GM18502 (cell line): ENCODE results near the gene MRPL12.

Source experiments
- ATAC-seq: cut with Tn5 transposase; IDR thresholded peaks from one replicate; pipeline ENCODE4 v1.9.1; 2021; ENCODE audit warnings: mild to moderate bottlenecking; ENCODE audit not compliant: unreplicated experiment, poor library complexity

MRPL12 gene

DNA sequence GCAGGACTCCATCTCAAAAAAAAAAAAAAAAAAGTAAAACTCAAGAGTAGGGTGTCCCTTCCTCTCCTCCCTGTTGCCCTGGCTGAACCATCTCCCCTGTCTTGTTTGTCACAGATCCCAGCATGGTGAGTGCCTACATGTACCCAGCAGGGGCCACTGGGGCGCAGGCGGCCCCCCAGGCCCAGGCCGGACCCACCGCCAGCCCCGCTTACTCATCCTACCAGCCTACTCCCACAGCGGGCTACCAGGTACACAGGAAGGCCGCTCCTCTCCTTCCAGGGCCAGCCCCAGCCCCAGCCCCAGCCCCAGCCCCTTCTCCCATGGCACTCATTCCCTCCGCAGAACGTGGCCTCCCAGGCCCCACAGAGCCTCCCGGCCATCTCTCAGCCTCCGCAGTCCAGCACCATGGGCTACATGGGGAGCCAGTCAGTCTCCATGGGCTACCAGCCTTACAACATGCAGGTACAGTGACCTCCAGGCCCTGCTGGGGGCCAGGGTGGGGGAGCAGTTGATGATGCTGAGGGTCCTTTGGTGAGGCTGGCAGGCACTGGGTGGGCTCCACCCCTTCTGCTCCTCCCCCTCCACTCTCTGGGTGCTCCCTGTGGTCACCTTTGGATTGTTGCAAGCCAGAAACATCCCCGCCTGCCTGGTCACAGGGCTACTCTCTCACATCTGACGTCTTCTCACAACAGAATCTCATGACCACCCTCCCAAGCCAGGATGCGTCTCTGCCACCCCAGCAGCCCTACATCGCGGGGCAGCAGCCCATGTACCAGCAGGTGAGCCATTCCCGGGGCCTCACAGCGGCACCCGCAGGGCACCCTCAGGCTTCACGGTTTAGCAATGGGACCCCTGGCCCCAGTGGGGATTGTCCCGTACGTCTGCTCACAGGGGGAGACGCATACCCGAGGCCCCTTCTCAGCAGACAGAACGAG, 2.5 kb upstream of the MRPL12 start:
- ATAC-seq = no peak

DNA sequence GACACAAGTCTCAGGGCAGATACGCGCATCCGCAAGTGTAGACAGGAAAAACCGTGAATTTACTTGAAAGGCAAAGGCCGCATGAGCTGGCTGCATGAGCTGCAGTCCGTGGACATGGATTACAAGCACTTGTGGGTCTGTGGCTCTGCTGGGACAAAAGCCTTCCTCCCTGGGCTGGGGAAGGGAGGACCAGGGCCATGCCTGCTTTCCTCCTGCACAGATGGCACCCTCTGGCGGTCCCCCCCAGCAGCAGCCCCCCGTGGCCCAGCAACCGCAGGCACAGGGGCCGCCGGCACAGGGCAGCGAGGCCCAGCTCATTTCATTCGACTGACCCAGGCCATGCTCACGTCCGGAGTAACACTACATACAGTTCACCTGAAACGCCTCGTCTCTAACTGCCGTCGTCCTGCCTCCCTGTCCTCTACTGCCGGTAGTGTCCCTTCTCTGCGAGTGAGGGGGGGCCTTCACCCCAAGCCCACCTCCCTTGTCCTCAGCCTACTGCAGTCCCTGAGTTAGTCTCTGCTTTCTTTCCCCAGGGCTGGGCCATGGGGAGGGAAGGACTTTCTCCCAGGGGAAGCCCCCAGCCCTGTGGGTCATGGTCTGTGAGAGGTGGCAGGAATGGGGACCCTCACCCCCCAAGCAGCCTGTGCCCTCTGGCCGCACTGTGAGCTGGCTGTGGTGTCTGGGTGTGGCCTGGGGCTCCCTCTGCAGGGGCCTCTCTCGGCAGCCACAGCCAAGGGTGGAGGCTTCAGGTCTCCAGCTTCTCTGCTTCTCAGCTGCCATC, 1.7 kb upstream of the MRPL12 start:
- no peak for ATAC-seq

DNA sequence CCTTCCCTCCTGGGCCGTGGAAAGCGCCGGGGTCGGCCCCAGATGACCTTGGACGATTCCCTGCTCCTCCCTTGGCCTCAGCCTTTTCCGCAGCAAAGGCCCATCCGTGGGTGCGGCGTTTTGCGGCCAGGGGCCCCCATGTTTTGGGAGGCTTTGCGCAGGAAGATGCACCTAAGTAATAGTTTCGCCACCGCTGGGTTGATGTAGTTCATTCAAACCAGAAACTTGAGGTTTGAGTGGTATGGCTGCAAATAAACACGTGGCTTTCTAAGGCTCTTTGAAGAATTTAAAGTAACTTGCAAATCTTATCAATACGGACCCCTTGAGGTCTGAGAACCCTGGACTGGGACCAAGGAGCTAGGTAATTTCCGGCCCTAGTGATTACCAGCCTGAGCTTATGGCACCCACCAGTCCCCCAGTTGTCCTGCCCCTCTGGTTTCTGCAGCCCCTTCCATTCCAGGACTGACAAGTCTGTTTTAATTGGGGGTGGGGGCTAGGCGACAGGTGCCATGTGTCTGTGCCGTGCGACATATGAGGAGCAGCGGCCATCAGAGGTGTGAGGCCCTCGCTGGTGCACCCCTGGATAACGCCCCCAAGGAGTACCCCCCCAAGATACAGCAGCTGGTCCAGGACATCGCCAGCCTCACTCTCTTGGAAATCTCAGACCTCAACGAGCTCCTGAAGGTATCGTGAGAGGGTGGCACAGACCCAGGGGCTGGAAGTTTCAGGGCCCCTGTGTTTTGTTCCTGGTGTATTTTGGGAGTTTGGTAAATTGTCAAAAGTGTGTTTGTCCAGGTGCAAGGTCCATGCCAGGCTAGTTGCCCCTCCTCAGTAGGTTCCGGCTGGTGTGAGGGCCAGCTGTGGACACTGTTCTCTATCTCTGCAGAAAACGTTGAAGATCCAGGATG, 834 bp downstream of the MRPL12 start:
- ATAC-seq = no peak

DNA sequence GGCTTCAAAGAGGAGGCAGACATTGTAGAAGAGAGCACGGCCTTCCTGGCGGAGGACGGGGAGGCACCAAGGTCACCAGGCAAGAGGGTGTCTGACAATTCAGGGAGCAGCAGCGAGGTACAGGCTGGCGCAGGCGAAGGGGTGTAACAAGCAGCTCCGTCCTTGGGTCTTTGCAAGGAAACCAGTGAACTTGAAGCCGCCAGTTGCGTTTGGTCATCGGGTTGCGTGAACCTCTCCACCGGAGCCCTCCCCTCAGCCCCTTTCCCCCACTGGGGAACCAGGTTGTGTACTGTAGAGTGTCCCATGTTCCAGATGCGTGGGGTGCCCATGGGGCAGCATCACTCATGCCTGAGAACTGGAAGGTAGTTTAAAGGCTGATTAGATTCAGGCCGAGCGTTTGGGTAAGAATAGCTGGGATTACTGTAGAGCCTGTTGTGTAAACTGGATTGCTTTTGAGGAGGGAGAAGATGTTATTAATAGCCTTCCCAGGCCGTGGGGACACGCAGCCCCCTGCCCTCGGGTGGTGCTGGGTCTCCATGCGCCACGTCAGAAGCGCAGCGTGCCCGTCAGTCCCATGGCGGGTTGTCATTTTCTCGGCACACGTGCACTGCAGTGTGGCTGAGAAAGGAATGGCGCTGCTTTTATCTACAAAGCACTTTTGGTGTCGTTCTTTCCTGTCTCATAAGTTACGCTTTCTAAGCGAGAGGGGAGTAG, 2.5 kb downstream of the MRPL12 start:
- ATAC-seq = no peak

DNA sequence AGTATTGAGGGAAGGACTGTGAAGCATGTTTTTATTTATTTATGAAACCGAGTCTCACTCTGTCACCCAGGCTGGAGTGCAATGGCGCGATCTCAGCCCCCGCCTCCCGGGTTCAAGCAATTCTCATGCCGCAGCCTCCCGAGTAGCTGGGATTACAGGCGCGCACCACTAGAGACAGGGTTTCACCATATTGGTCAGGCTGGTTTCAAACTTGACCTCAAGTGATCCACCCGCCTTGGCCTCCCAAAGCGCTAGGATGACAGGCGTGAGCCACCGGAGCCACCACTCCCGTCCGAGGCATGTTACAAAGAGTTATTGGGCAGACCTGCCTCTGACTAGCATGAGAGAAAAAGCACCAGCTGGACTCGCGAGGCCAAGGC, 3.1 kb downstream of the MRPL12 start:
- ATAC-seq = no peak

DNA sequence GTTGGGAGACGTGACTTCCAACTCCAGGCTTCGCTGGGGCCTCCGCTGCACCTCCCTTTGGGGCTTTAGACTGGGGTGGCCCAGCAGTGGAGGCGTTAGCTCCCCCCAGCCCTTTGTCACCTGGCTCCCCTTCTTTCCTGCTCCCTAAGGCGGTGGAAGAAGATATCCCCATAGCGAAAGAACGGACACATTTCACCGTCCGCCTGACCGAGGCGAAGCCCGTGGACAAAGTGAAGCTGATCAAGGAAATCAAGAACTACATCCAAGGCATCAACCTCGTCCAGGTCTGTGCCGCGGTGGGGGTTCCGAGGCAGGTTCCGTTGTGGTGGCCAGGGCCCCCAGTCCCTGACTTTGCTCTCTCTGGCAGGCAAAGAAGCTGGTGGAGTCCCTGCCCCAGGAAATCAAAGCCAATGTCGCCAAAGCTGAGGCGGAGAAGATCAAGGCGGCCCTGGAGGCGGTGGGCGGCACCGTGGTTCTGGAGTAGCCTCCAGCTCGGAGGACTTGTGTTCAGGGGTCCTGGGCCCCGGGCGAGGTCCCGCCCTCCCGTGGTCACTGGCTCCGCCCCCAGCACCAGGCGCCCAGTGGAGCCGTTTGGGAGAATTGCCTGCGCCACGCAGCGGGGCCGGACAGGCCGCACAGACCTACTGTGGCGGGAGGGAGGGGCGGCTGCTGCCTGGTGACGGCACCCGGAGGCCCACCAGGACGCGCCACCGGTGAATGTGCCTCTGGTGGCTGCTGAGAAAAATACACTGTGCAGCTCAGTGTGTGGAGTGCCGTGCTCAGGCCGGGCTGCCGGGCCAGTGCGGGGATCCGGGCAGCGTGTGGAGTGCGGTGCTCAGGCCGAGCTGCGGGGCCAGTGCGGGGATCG, 3.8 kb downstream of the MRPL12 start:
- no peak for ATAC-seq

DNA sequence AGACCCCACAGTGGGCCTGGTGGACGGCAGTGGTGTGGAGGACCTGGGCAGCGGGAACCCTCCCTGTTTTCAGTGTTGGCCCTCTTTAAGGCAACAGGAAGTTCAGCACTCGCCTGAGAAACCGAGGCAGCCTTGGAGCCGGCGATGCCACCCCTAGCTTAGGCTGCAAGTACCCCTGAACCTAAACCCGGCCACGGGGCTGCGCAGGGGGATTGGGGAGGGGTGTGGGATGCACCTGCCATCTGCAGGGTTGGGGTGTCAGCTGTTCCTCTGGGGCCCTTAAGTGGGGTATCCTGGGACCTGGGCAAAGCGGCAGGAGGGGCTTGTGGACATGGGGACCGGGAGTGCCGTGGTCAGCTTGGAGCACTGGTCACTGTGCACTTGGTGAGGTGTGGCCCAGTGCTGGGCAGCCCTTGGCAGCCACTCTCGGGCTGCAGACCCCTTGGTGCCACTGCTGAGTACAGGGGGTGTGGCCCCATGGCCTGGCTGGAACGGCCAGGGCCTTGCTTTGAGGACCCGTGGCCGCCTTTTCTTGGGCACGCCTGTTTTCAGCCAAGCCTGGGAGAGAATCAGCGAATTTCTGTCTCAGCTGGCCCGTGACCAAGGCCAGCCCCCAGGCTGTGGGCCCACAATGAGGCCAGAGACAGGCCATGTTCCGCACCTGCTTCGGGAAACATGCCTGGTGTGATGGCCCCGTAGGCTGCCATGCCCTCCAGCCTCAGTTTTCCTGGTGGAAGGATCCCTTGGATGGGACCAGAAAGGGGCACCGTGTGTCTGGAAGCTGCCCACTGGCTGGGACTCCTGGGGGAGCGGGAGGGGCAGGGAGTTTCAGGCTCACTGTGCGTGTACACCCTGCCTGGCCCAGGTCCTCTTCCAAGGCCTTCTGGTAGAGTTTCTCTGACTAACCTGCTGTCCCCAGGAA, 4.8 kb downstream of the MRPL12 start:
- no peak for ATAC-seq

DNA sequence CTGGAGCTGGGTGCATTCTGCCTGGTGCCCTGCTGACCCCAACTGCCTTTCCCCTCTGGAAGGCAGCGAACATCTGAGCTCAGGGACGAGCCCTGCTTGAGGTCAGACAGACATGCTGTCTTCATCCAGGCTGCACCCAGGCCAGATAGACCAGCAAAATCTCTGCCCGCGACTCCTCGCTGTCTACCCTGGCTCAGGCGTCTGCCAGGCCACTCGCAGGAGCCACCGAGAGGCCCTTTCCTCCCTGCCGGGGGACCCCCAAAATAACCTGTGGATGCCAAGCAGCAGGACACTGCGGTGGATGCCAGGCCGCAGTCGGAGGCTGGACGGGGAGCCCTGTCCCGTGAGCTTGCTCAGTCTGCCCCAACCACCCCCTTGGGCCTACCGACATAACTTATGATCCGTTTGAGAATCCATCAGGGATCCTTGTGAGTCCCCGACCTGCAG, 5.6 kb downstream of the MRPL12 start:
- no peak for ATAC-seq

DNA sequence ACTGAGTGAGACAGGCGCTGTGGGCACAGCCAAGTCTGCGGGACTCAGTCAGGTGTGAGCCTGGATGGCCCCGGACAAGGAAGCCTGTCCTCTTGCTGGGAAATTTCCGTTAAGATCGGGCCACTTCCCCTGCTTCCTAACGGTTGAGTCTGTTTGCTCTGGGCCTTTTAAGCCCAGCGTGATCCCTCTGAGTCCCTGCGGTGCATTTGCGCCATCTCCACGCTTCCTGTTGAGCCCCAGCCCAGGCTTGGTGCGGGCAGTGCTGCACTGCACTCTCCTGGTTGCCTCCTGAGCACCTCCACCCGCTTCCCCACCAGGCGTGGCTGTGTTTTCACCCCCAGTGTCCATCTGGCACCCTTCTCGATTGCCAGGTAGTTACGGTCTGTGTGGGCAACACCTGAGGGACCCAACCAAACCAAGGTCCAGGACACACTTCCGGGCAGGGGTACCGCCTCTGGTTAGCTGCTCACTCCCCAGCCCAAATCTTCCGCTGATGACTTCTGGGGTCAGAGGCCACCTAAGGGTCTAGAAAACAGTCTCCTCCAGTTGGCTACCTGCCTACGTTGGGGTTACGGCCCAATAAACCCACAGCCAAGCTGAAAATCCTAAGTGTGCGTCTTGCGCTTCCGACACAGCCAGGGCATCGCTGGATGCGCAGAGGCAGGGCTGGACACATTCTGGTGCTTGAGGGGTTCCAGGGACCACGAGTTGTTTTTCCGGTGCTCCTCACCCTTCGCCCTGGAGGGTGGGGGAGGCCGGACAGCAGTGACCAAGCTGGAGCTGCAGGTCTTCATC, 7.5 kb downstream of the MRPL12 start:
- no peak for ATAC-seq

DNA sequence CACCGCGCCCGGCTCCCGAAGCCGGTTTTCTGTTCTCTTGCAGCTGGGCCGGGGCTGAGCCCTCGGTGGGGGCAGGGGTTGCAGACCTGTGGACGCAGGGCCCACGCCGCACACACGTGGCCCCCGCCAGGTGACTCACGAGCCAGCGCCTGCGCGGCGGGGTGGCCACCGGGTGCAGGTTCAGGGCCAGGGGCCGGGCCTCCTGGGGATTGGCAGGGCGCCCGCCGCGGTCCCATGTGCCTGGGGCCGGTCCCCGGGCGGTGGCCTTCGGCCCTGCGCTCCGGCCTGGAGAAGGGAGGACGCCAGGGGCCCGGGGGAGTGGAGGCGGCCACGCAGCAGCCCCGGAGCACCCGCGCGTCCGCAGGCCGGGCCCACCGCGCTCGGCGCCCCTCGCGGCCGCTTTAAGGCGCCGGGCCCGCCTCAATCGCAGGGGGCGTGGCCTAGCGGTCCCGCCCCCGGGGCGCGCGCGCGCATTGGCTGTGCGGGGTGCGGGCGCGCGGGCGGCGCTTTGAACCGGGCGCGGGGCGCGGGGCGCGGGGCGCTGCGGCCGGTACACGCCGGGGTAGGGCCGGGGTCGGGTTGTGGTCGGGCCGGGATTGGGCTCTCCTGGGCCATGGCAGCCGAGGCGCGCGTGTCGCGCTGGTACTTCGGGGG, 8.8 kb downstream of the MRPL12 start, which contains the start of gene SLC25A10:
Gene SLC25A10, plus strand, starts transcription at position 471 of the 654 bp plus-strand sequence. Its CDS starts 143 bp downstream, at position 614.
- ATAC-seq = peak; percentile 67

DNA sequence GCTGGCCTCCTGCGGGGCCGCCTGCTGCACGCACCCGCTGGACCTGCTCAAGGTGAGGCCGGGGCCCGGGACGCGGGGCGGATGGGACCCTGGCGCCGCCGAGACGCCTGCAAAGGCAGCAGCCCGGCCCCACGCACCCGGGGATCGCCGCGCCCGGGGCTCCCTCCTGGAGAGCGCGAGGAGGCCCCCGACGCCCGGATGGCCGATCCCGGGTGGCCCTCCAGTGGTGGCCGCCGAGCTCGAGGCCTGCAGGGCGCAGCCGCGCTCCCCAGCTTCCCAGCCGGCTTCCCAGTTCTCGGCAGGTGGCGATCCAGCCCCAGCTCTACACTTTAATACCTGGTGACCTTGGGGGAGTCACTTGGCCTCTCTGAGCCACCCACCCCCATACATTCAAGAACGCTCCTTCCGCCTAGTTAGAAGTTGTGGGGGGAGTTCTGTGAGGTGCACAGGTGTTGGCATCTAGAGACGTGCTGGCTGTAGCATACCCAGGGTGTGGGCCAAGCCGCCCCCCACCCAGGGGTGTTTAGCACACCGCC, 9.4 kb downstream of the MRPL12 start:
- ATAC-seq = peak; percentile 12

DNA sequence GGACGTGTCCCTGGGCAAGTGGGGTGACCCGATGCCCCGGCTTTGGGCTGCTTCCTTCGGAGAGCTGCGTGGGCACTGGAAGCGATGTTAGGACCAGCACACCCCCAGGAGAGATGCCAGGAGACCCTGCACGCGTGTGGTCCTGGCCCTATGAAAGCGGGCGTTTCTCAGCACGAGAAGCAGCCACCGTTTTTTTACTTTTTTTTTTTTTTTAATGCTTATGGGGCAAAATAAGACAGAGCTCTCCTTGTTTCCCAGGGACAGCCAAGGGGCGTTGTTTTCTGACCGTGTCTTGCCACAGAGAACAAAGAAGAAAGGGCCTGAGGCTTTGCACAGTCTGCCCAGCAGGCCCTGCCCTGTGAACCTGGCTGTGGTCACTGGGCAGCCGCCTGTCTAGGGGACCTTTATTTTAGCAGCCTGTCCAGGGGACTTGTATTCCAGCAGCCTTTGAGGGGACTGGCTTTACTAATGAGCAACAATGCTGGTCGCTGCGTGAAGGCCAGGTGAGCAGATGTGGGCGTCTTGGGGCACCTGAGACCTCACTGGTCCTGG, 9.9 kb downstream of the MRPL12 start:
- no peak for ATAC-seq

DNA sequence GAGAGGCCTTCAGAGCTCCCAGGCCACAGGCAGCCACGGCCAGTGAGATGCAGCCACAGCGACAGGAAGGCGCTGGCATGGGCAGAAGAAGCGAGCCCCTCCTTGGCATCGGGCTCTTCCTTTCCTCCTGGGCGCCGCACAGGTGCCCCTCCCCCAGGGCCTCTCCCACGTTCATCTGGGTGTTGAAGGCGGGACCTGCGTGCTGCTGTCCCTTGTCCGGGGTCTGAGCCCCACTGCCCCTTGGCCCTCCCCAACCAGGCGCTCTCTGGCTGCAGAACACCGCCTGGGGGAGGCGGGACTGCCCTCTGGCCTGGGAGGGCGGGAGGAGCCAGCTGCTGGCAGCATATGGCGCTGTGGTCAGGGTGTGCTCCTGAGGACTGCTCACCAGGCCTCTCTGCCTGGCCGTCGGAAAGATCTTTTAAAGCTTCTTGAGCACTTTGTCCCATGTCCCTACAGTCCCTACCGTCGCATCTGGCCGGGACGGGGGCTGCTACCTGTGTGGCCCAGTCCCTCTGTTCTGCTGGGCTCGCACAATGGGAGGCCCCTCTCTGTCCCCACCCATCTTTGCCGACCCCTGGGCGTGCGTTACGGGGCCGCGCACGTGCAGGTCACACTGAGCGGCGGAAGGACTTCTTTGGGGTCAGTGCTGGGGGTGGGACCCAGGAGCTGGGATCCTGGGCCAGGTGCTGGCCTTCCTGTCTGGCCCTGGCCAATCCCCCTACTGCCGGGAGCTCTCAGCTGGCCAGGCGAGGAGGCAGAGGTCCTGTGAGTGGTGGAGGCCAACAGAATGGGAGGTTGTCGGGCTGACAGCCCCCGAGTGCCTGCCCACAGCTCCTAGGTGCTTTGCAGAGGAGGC, 10.6 kb downstream of the MRPL12 start:
- no peak for ATAC-seq

DNA sequence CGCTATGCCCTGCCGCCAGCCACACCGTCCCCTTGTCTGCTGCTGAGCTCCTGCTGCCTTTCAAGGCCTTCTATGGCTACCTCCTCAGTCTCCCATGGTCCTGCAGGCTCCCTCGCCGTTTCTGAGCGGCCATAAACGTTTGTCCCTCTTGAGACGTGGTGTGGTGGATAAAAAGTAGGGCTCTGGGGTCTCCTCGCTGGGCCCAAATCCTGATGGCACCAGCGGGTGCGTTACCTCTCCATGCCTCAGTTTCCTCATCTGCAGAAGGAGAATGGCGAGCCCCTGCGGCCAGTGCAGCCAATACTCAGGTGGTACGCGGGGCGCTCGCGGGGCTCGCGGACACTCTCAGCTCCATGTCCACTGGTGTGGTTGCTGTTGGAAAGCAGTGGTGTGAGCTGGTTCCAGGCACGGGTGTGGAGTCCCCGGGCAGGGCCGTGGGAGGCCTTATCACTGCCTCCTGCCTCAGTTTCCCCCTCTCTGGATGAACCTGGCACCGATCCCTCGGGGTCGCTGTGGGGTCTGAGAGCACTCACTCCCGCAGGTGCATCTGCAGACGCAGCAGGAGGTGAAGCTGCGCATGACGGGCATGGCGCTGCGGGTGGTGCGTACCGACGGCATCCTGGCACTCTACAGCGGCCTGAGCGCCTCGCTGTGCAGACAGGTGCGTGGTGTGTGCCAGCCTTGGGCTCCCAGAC, 11.4 kb downstream of the MRPL12 start:
- no peak for ATAC-seq
